Keratinocyte (primary cell): ENCODE data around the gene MYO16. TPM values are rescaled to one million over a fixed set of nuclear protein-coding genes. Genes with fewer than 3 reads are reported as not detected.

Experiments used
- DNase-seq: peaks from one replicate; pipeline ENCODE4 v3.0.0-alpha.2; 2011; ENCODE audit warnings: low read depth, missing footprints, low spot score
- FAIRE-seq: peaks from 2 replicates; lab custom pipeline; 2011; peaks lifted over from hg19 to GRCh38; lab: Jason Lieb, UNC
- H2AFZ ChIP-seq: 2 replicates; pipeline ENCODE4 v1.6.0; 2012; ENCODE audit warnings: low read length, control low read depth, inconsistent platforms; ENCODE audit not compliant: control insufficient read depth
- H3K27ac ChIP-seq: 2 replicates; pipeline ENCODE4 v1.5.1; 2011; ENCODE audit warnings: low read length; ENCODE audit not compliant: control insufficient read depth, insufficient read depth
- H3K27me3 ChIP-seq: 3 replicates; pipeline ENCODE4 v1.6.0; 2011; ENCODE audit warnings: low read length; ENCODE audit not compliant: control insufficient read depth, insufficient read depth; ENCODE audit errors: extremely low read depth
- H3K36me3 ChIP-seq, 2 experiments: 2 replicates in 1 of 2; 3 replicates in 1 of 2; pipeline ENCODE4 v1.5.1; 2011; ENCODE audit warnings: low read length in 2 of 2, mild to moderate bottlenecking in 1 of 2; ENCODE audit not compliant: control insufficient read depth in 2 of 2, insufficient read depth in 2 of 2; ENCODE audit errors: extremely low read depth in 1 of 2
- H3K4me1 ChIP-seq: 3 replicates; pipeline ENCODE4 v1.5.1; 2011; ENCODE audit warnings: low read length; ENCODE audit not compliant: control insufficient read depth, insufficient read depth; ENCODE audit errors: extremely low read depth
- H3K4me2 ChIP-seq: 3 replicates; pipeline ENCODE4 v1.6.0; 2011; ENCODE audit warnings: low read depth, low read length; ENCODE audit not compliant: control insufficient read depth, insufficient read depth; ENCODE audit errors: extremely low read depth
- H3K4me3 ChIP-seq, 3 experiments: fragments of 200-600 bp in 1 of 3; sonication (generic) in 1 of 3; 2 replicates in 2 of 3; 3 replicates in 1 of 3; pipeline ENCODE4 v1.5.1; 2011 to 2016; ENCODE audit warnings: low read length in 3 of 3, mild to moderate bottlenecking in 3 of 3, control low read depth in 2 of 3, inconsistent platforms in 1 of 3, low read depth in 1 of 3, mixed read lengths in 1 of 3, mixed run types in 1 of 3, moderate library complexity in 1 of 3; ENCODE audit not compliant: control insufficient read depth in 2 of 3, insufficient read depth in 2 of 3; ENCODE audit errors: extremely low read depth in 1 of 3
- H3K79me2 ChIP-seq: 2 replicates; pipeline ENCODE4 v1.6.0; 2012; ENCODE audit warnings: low read length; ENCODE audit not compliant: control insufficient read depth, insufficient read depth
- H3K9ac ChIP-seq: 3 replicates; pipeline ENCODE4 v1.6.0; 2011; ENCODE audit warnings: low read length; ENCODE audit not compliant: control insufficient read depth, insufficient read depth; ENCODE audit errors: extremely low read depth
- H3K9me1 ChIP-seq: 3 replicates; pipeline ENCODE4 v1.6.0; 2011; ENCODE audit warnings: low read length; ENCODE audit not compliant: control insufficient read depth, insufficient read depth; ENCODE audit errors: extremely low read depth
- H3K9me3 ChIP-seq: 2 replicates; pipeline ENCODE4 v1.5.1; 2012; ENCODE audit warnings: low read depth, low read length; ENCODE audit not compliant: control insufficient read depth
- H4K20me1 ChIP-seq: 3 replicates; pipeline ENCODE4 v1.6.0; 2011; ENCODE audit warnings: low read length; ENCODE audit not compliant: control insufficient read depth, insufficient read depth; ENCODE audit errors: extremely low read depth
- CTCF ChIP-seq, 3 experiments: IDR thresholded peaks in 1 of 3; conservative IDR thresholded peaks in 1 of 3; optimal IDR thresholded peaks in 1 of 3; 2 replicates in 2 of 3; 3 replicates in 1 of 3; pipeline versions ENCODE3 to v1.5.1; 2011; ENCODE audit warnings: low read length in 3 of 3, mild to moderate bottlenecking in 3 of 3, moderate library complexity in 2 of 3, control low read depth in 1 of 3, inconsistent platforms in 1 of 3; ENCODE audit not compliant: insufficient read depth in 2 of 3; ENCODE audit errors: extremely low read depth in 1 of 3
- EZH2 ChIP-seq: IDR thresholded peaks from one replicate; pipeline ENCODE4 v1.6.1; 2012; ENCODE audit warnings: inconsistent platforms, mild to moderate bottlenecking, low read length, moderate library complexity
- dilution Hi-C: fragments of 300-500 bp; cut with MboI; formaldehyde crosslinking; loops from one replicate; pipeline ENCODE4 v1.7.0; 2020; ENCODE audit warnings: low sequenced_read_pairs; ENCODE audit not compliant: extremely low pct_ligation_motif_present
- polyA plus RNA-seq, 5 experiments: library from polyadenylated mRNA; depleted of rRNA in 3 of 5; stranded (reverse) in 3 of 5; stranded (forward) in 1 of 5; unstranded in 1 of 5; fragments of >200 nt; gene quantifications; 1 replicate in 1 of 5; 2 replicates in 3 of 5; 3 replicates in 1 of 5; pipeline versions ENCODE4 v1.2.1 to v1.2.3, GENCODE V29; 2011 to 2012; ENCODE audit warnings: missing spikeins in 2 of 5, low read depth in 1 of 5, low replicate concordance in 1 of 5

Gene MYO16
- polyA plus RNA-seq, 1 donor (not counting 4 experiments of a cell fraction or from before 2014, with no cell fraction given): 0.08 TPM

GRCh38 chr13:108858676-108859075 lies 229.3 kb downstream of the MYO16 start:
- Histone ChIP-seq H3K9me1 (no peaks in the 10 kb centered on the region), H3K4me3 (no peak overlapping the region), H3K4me1 (no peaks in the 10 kb centered on the region), H3K27me3 (no peaks in the 10 kb centered on the region), H3K4me2 (no peak overlapping the region), H3K9me3 (no peaks in the 10 kb centered on the region), H4K20me1 (no peaks in the 10 kb centered on the region), H2AFZ (no peak overlapping the region), H3K79me2 (no peaks in the 10 kb centered on the region), H3K27ac (no peak overlapping the region), H3K9ac (no peak overlapping the region), H3K36me3 (no peaks in the 10 kb centered on the region)
- FAIRE-seq: no peak
- TF ChIP-seq CTCF (optimal IDR thresholded peaks at IDR 0.05 in 1 of 3, IDR thresholded peaks at IDR 0.05 in 1 of 3, conservative IDR thresholded peaks at IDR 0.05 in 1 of 3; ENCODE audit: extremely low read depth in 1 of 3, insufficient read depth in 2 of 3, low read length in 3 of 3): no peak
- TF ChIP-seq EZH2: no peak
- DNase-seq: no peak
- dilution Hi-C loops: no loop called here

- no peaks in the 10 kb centered on the region for H4K20me1 ChIP-seq
- dilution Hi-C loops: no loop called here
- DNase-seq: no peak
- H3K9me1 ChIP-seq: no peaks in the 10 kb centered on the region
- no peaks in the 10 kb centered on the region for H3K27me3 ChIP-seq
- no peak overlapping the region for H3K4me2 ChIP-seq
- no peak overlapping the region for H3K27ac ChIP-seq
- TF ChIP-seq EZH2 (no peak), CTCF (optimal IDR thresholded peaks at IDR 0.05 in 1 of 3, IDR thresholded peaks at IDR 0.05 in 1 of 3, conservative IDR thresholded peaks at IDR 0.05 in 1 of 3; ENCODE audit: extremely low read depth in 1 of 3, insufficient read depth in 2 of 3, low read length in 3 of 3) (no peak)
- no peak overlapping the region for H3K4me3 ChIP-seq
- H2AFZ ChIP-seq: no peak overlapping the region
- no peaks in the 10 kb centered on the region for H3K9me3 ChIP-seq
- no peak for FAIRE-seq
- H3K4me1 ChIP-seq: no peaks in the 10 kb centered on the region
- H3K9ac ChIP-seq: no peak overlapping the region
- H3K79me2 ChIP-seq: no peaks in the 10 kb centered on the region
- H3K36me3 ChIP-seq: no peaks in the 10 kb centered on the region
These were observed 230.0 kb downstream of the MYO16 start for GRCh38 chr13:108859197-108860012.
